Renal cortex interstitium (tissue), 15 donors: ENCODE measurements around the gene TACR2. TPM values are rescaled to one million over a fixed set of nuclear protein-coding genes. Genes with fewer than 3 reads are reported as not detected.

ENCODE experiments used
- DNase-seq, 11 donors: peaks; one replicate each; pipeline ENCODE4 v3.0.0-alpha.2; 2013; ENCODE audit warnings: low read depth in 9 of 11, low spot score in 4 of 11; ENCODE audit errors: extremely low read depth in 1 of 11
- long read RNA-seq, 16 experiments: transcript quantifications; one replicate each; lab custom pipeline, GENCODE V29; 2026
- polyA plus RNA-seq, 3 donors: library from polyadenylated mRNA; unstranded; fragments of 120-200 nt; gene quantifications; one replicate each; pipeline ENCODE4 v1.2.1, GENCODE V29; 2013; ENCODE audit not compliant: insufficient read length in 3 of 3

TACR2 gene
- polyA plus RNA-seq: under 1 TPM in 2 of 3 donors, not detected in 1; 0.18 to 0.47 TPM
- long read RNA-seq, donor 1: 0 reads
- long read RNA-seq, donor 2: 0 reads
- long read RNA-seq, donor 3: 0 reads
- long read RNA-seq, donor 4, partial matches to known transcripts: 0 of 2 reads
- long read RNA-seq, donor 4, other reads (novel, unspliced or antisense): 0 of 2 reads
- long read RNA-seq, donor 5: 0 reads
- long read RNA-seq, donor 6: 0 reads
- long read RNA-seq, donor 7: 0 reads
- long read RNA-seq, donor 8: 0 reads
- long read RNA-seq, donor 9: 0 reads
- long read RNA-seq, donor 10: 0 reads
- long read RNA-seq, donor 11: 0 reads
- long read RNA-seq, donor 12, partial matches to known transcripts: 21 of 22 reads
- long read RNA-seq, donor 12, other reads (novel, unspliced or antisense): 0 of 22 reads
- long read RNA-seq, donor 13: 0 reads
- long read RNA-seq, donor 14: 0 reads
- long read RNA-seq, donor 15: 0 reads
- long read RNA-seq, donor 16: 0 reads

GRCh38 chr10:69416695-69417094 is at the start of gene TACR2:
TACR2 (minus strand) TSS chr10:69416918; CDS start chr10:69416323, 595 bp downstream.
- DNase-seq: no peak

GRCh38 chr10:69466158-69466490 is 49.4 kb upstream of the TACR2 start:
- no peak for DNase-seq

DNA sequence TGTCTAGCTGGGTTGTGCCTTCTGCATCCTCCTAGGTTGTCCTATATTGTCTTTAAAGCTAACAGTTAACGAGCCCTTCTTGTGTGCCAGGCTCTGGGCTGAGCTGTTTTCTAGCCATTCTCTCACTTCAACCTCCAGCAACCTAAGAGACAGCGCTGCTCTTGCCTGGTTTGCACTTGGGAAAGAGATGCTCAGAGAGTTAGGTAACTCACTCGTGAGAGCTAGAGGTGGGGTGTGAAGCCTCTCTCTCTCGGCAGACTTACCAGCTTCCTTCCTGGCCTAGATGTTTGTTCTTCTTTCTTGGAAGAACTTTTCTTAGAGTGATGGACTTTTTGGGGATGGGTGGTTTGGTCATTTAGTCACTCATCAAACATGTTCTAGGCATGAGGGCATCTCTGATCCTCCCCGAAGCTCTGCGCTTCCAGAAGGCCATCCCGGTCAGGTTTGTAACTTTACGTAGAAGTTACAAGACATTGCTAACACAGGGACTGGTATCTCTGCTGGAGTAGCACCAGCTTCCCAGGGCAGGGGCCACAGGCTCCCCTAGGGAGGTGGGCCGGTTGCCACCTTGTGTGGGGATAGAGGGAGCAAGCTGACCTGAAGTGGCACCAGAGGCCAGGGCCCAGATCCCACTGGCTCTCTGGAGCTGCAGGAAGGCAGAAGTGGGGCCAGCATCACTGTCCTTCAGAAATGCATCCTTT is 48.9 kb upstream of the TACR2 start:
- DNase-seq: no peak

- DNase-seq: no peak
Observed at GRCh38 chr10:69464801-69465401, 48.2 kb upstream of the TACR2 start.

DNA sequence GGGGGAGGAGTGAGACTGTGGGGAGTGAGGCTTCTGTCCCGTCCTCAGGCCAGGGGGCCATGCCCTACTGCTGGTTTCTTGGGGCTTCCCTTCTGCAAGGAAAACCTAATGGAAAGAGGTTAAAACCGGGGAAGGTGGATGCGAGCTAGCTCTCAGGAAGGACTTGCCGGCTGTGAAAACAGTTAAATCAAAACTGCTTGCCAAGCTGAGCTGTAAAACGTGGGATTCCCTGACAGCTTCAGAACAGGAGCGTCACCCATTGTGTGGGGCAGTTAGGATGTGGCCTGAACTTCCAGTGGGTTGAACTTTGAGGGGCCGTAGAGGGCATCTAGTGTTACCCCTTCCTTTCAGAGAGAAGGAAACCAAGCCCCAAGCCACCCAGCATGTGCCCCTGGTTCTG is 47.7 kb upstream of the TACR2 start:
- DNase-seq: no peak

DNA sequence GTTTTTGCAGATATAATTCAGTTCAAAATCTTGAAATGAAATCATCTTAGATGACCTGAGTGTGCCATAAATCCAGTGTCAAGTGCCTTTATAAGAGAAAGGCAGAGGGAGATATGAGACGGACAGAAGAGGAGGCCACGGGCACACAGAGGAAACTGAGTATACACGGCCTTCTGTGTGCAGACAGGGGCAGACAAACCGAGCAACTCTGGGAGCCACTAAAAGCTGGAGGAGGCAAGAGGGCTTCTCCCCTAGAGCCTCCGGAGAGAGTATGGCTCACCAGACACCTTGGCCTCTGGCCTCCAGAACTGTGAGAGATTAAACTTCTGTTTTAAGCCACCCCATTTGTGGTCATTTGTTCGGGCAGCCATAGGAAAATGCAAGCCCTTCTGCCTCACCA is 47.2 kb upstream of the TACR2 start:
- DNase-seq: no peak

DNA sequence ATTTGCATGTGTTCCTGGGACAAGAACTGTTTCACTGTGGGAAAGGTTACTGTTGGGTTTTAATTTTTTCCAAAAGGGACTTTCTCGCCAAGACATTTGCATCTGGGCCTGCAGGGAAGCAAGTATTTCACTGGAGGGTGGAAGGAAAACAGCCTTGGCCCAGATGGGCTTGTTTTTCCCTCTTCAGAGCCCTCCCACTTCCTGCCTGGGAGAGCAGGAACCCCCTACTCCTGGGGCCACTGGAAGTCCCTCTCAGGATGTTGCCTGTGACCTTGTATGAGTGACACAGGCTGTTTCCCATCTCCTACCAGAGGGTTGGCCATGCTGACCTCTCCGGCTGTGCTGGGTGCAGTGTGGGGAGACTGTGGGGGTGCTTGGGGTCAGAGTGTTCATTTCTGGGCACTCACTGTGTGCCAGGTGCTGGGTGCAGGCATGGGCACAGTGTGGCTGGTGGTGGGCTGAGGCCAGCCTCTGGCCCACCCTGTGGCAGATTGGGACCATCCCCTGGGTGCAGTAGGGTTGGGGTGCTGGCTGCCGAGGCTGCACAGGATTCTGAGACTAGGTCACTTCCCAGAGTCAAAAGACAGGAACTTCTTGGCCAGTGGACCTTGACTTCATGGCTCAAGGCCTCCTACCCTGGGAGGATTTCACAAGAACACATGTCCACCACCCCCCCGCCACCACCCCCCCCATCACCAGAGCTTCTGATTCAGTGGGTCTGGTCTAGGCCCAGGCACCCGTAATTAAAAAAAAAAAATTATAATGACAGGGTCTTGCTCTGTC is 44.7 kb upstream of the TACR2 start:
- DNase-seq: no peak

GRCh38 chr10:69460576-69461242 is 44.0 kb upstream of the TACR2 start:
- no peak for DNase-seq

- DNase-seq: no peak
Observed at GRCh38 chr10:69459893-69460575, 43.3 kb upstream of the TACR2 start.

GRCh38 chr10:69459101-69459790 is 42.5 kb upstream of the TACR2 start:
- no peak for DNase-seq

DNA sequence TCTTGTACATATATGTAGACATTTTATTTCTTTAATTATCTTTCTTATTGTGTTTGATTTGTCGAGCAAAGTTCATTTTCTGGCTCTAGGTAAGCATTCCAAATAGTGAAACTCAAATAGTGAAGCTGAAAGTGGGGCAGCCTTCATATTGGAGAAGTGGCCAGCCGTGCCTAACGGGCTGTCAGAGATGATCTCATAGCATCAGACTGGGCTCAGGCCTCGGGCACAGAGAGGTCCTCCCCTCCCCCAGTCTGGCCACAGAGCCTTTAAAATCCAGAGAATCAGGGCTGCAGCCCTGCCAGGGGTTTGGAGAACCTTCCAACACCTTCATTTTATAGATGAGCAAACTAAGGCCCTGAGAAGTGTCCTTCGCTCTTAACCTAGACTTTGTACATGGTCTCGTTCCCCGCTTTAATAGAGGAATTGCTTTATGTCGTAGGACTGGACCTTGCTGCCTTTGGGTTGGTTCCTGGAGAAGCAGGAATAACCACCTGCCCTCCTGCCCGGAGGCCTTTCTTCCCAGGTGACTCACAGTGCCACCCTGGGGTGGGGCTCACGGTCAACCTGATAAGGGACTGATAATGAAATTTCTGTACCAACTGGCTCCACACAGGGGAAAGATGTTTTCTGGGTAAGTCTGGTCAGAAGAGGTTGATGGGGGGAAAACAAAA is 41.8 kb upstream of the TACR2 start:
- DNase-seq: no peak

DNA sequence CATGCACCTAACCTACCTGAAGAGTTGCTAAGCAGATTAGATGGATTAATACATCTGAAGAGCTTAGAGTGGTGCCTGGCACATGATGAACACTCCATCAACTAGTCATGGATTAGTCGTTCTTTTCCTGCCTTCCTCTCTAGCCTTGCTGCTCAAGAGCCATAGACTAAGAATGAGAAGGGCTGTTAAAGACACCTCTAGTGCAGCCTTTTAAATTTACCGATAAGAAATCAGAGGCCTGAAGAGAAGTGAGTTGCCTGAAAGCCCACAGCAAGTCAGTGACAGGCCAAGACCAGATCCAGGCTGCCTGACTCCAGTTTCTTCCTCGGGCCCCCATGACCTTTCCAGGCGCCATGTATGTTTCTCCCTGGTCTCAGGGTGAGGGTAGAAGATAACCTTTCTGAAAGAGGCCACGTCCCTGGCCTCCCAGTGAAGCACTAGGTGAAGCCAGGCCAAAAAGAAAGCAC is 41.1 kb upstream of the TACR2 start:
- DNase-seq: no peak

GRCh38 chr10:69456880-69457693 is 40.4 kb upstream of the TACR2 start:
- DNase-seq: no peak

- no peak for DNase-seq
Observed at GRCh38 chr10:69455006-69455763, 38.5 kb upstream of the TACR2 start.

DNA sequence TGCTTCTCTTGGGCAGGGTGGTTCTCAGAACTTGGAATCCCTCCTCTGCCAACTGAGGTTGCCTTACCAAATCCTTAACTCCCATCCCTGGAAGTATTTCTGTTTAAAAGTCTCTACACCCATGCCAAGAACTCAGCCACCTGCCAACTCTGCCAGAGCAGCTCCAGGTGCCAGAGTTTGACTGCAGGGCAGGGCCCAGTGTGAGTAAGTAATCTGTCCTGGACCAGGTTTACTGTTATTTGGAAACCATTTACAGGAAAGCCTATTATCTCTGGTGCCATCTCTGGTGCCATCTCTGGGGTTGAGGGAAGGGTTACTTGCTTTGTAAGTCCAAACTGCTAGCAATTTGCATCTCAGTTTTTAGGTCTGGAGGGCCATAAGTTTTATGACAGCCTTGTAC is 37.1 kb upstream of the TACR2 start:
- no peak for DNase-seq
